ENCODE data around the gene FHDC1.

- TF ChIP-seq POLR2A (IDR thresholded peaks at IDR 0.05) (no peak), CTCF (IDR thresholded peaks at IDR 0.05) (no peak)
Observed at GRCh38 chr4:152894673-152895072, 41.5 kb upstream of the FHDC1 start.

Data from body of pancreas (tissue), 4 donors.